IMR-90 (cell line): ENCODE measurements around the gene IL15RA. TPM values are rescaled to one million over a fixed set of nuclear protein-coding genes. Genes with fewer than 3 reads are reported as not detected.

Experiments used
- ATAC-seq: fragments of 200-7000 bp; cut with Tn5 transposase; 2 replicates; pipeline ENCODE4 v1.9.1; 2020; ENCODE audit warnings: low read depth, mild to moderate bottlenecking, moderate library complexity
- BruUV-seq: library from RNA; stranded (reverse); fragments of 400-500 nt; replicated peaks from 2 replicates; lab custom pipeline; 2021; lab: Mats Ljungman, UMichigan
- CTCF ChIA-PET: fragments of 300-600 bp; formaldehyde crosslinking; extraction: SDS; loops from one replicate; lab custom pipeline; 2021; ENCODE audit warnings: antibody characterized with exemption; lab: Yijun Ruan, JAX
- POLR2A ChIA-PET: fragments of 300-600 bp; sonication (Branson Sonifier 250); formaldehyde crosslinking; loops from one replicate; lab custom pipeline; 2022; ENCODE audit warnings: antibody characterized with exemption; ENCODE audit not compliant: unreplicated experiment; lab: Charles Lee
- DNase-seq: peaks from one replicate; pipeline ENCODE4 v3.0.0; 2013
- H2AFZ ChIP-seq: replicated peaks from 2 replicates; pipeline ENCODE3; 2013; ENCODE audit warnings: low read length, mild to moderate bottlenecking; ENCODE audit not compliant: poor library complexity
- H2AK5ac ChIP-seq: 2 replicates; pipeline ENCODE4 v1.6.1; 2013; ENCODE audit warnings: low read depth, low read length, inconsistent platforms
- H2AK9ac ChIP-seq: replicated peaks from 2 replicates; pipeline ENCODE3; 2013; ENCODE audit warnings: mild to moderate bottlenecking, low read depth, low read length, moderate library complexity; ENCODE audit not compliant: poor library complexity
- H2BK120ac ChIP-seq: 2 replicates; pipeline ENCODE4 v1.6.1; 2013; ENCODE audit warnings: low read depth, low read length, inconsistent platforms
- H2BK15ac ChIP-seq: 3 replicates; pipeline ENCODE4 v1.6.1; 2013; ENCODE audit warnings: low read depth, low read length, inconsistent platforms
- H2BK20ac ChIP-seq: 2 replicates; pipeline ENCODE4 v1.6.1; 2013; ENCODE audit warnings: low read depth, mild to moderate bottlenecking, inconsistent platforms, low read length, moderate library complexity
- H2BK5ac ChIP-seq: 2 replicates; pipeline ENCODE4 v1.6.1; 2013; ENCODE audit warnings: mild to moderate bottlenecking, low read depth, low read length, inconsistent platforms; ENCODE audit not compliant: poor library complexity, severe bottlenecking
- H3K14ac ChIP-seq: replicated peaks from 2 replicates; pipeline ENCODE4 v1.6.1; 2013; ENCODE audit warnings: low read depth, low read length, inconsistent platforms
- H3K18ac ChIP-seq: 2 replicates; pipeline ENCODE4 v1.6.1; 2013; ENCODE audit warnings: low read depth, low read length, control low read depth
- H3K23ac ChIP-seq: 2 replicates; pipeline ENCODE4 v1.6.1; 2013; ENCODE audit warnings: low read depth, low read length, inconsistent platforms
- H3K27ac ChIP-seq: 2 replicates; pipeline ENCODE4 v1.5.1; 2013; ENCODE audit warnings: mild to moderate bottlenecking, control low read depth, low read length; ENCODE audit not compliant: insufficient read depth
- H3K27me3 ChIP-seq: 2 replicates; pipeline ENCODE4 v1.6.1; 2013; ENCODE audit warnings: low read length; ENCODE audit not compliant: control insufficient read depth, insufficient read depth
- H3K36me3 ChIP-seq: 2 replicates; pipeline ENCODE4 v1.6.1; 2013; ENCODE audit warnings: low read length, mixed read lengths; ENCODE audit not compliant: control insufficient read depth, insufficient read depth
- H3K4ac ChIP-seq: 2 replicates; pipeline ENCODE4 v1.6.1; 2013; ENCODE audit warnings: low read depth, low read length, inconsistent platforms
- H3K4me1 ChIP-seq: 2 replicates; pipeline ENCODE4 v1.6.1; 2013; ENCODE audit warnings: low read length, mixed read lengths; ENCODE audit not compliant: control insufficient read depth, insufficient read depth
- H3K4me2 ChIP-seq: 2 replicates; pipeline ENCODE4 v1.6.1; 2013; ENCODE audit warnings: low read depth, mild to moderate bottlenecking, control low read depth, low read length, moderate library complexity
- H3K4me3 ChIP-seq: 2 replicates; pipeline ENCODE4 v1.5.1; 2013; ENCODE audit warnings: low read depth, mild to moderate bottlenecking, control low read depth, low read length, moderate library complexity; ENCODE audit not compliant: insufficient read depth
- H3K56ac ChIP-seq: 2 replicates; pipeline ENCODE4 v1.6.1; 2013; ENCODE audit warnings: low read length, inconsistent platforms; ENCODE audit not compliant: insufficient read depth; ENCODE audit errors: extremely low read depth
- H3K79me1 ChIP-seq, 2 experiments: 2 replicates each; pipeline ENCODE4 v1.6.1; 2013; ENCODE audit warnings: low read length in 2 of 2, inconsistent platforms in 1 of 2, low read depth in 1 of 2
- H3K9ac ChIP-seq: 2 replicates; pipeline ENCODE4 v1.6.1; 2013; ENCODE audit warnings: low read depth, low read length, control low read depth
- H3K9me1 ChIP-seq: 2 replicates; pipeline ENCODE4 v1.6.1; 2013; ENCODE audit warnings: low read length, inconsistent platforms; ENCODE audit not compliant: insufficient read depth
- H3K9me3 ChIP-seq: 2 replicates; pipeline ENCODE4 v1.6.1; 2013; ENCODE audit warnings: low read length; ENCODE audit not compliant: control insufficient read depth, insufficient read depth
- H4K20me1 ChIP-seq: 2 replicates; pipeline ENCODE4 v1.6.1; 2013; ENCODE audit warnings: low read length, inconsistent platforms; ENCODE audit not compliant: insufficient read depth
- H4K5ac ChIP-seq: 2 replicates; pipeline ENCODE4 v1.6.1; 2013; ENCODE audit warnings: mild to moderate bottlenecking, low read depth, low read length, control low read depth
- H4K8ac ChIP-seq, 2 experiments: 2 replicates each; pipeline ENCODE4 v1.6.1; 2013; ENCODE audit warnings: low read depth in 2 of 2, low read length in 2 of 2, control low read depth in 1 of 2, inconsistent platforms in 1 of 2
- H4K91ac ChIP-seq: 2 replicates; pipeline ENCODE4 v1.6.1; 2013; ENCODE audit warnings: low read depth, low read length, inconsistent platforms; ENCODE audit not compliant: insufficient read depth
- BHLHE40 ChIP-seq: fragments of 150-350 bp; IDR thresholded peaks from 2 replicates; pipeline ENCODE4 v1.6.1; 2016; ENCODE audit warnings: mild to moderate bottlenecking, low read depth, low read length
- CEBPB ChIP-seq: IDR thresholded peaks from 2 replicates; pipeline ENCODE4 v1.6.1; 2012; ENCODE audit warnings: low read depth, low read length, improper control_type of control experiment
- FOS ChIP-seq: fragments of 150-350 bp; IDR thresholded peaks from 2 replicates; pipeline ENCODE4 v1.6.1; 2016; ENCODE audit warnings: low read depth, low read length
- MAZ ChIP-seq: IDR thresholded peaks from 2 replicates; pipeline ENCODE4 v1.6.1; 2012; ENCODE audit warnings: low read depth, mild to moderate bottlenecking, low read length, improper control_type of control experiment, moderate library complexity, borderline replicate concordance
- MXI1 ChIP-seq: IDR thresholded peaks from 2 replicates; pipeline ENCODE4 v1.6.1; 2012; ENCODE audit warnings: low read depth, mild to moderate bottlenecking, low read length, moderate library complexity, borderline replicate concordance
- NFE2L2 ChIP-seq: fragments of 150-350 bp; IDR thresholded peaks from 2 replicates; pipeline ENCODE4 v1.6.1; 2016; ENCODE audit warnings: low read depth, mild to moderate bottlenecking, low read length
- POLR2A ChIP-seq: IDR thresholded peaks from 2 replicates; pipeline ENCODE4 v1.6.1; 2012; ENCODE audit warnings: mild to moderate bottlenecking, low read depth, low read length
- RAD21 ChIP-seq: IDR thresholded peaks from 2 replicates; pipeline ENCODE4 v1.6.1; 2012; ENCODE audit warnings: low read length, improper control_type of control experiment
- RCOR1 ChIP-seq: IDR thresholded peaks from 2 replicates; pipeline ENCODE4 v1.6.1; 2012; ENCODE audit warnings: mild to moderate bottlenecking, low read length, improper control_type of control experiment; ENCODE audit not compliant: insufficient replicate concordance
- RFX5 ChIP-seq: IDR thresholded peaks from 2 replicates; pipeline ENCODE4 v1.8.0; 2012; ENCODE audit warnings: low read depth, mild to moderate bottlenecking, low read length, moderate library complexity
- SMC3 ChIP-seq: fragments of 150-350 bp; IDR thresholded peaks from 2 replicates; pipeline ENCODE4 v1.6.1; 2016; ENCODE audit warnings: low read depth, mild to moderate bottlenecking, antibody characterized with exemption, low read length, moderate library complexity
- WGBS, 2 experiments: methylation state at CpG; one replicate each; pipeline versions ENCODE4 v1.1.5 to v1.1.7; 2013; ENCODE audit warnings: missing lambda C conversion rate in 2 of 2; ENCODE audit not compliant: insufficient read length in 1 of 2; ENCODE audit errors: extremely low coverage in 2 of 2; 5-methylcytosine and 5-hydroxymethylcytosine counted together
- dilution Hi-C: fragments of 300-500 bp; cut with HindIII; formaldehyde crosslinking; loops from one replicate; pipeline ENCODE4 v1.14.3; 2018; ENCODE audit warnings: low sequenced_read_pairs; ENCODE audit not compliant: unreplicated experiment
- in situ Hi-C: fragments of 300-500 bp; cut with MboI; formaldehyde crosslinking; loops from 3 replicates; pipeline ENCODE4 v1.14.3; 2019; ENCODE audit warnings: low sequenced_read_pairs, inconsistent platforms, mixed read lengths
- intact Hi-C: fragments of 100-400 bp; cut with micrococcal nuclease; formaldehyde crosslinking; loops from 2 replicates; pipeline ENCODE4 v1.10.0; 2022
- polyA plus RNA-seq, 3 experiments: library from polyadenylated mRNA; depleted of rRNA; stranded (reverse); fragments of >200 nt; gene quantifications; 2 replicates each; pipeline ENCODE4 v1.2.3, GENCODE V29; 2012; ENCODE audit warnings: low replicate concordance in 1 of 3
- total RNA-seq: library from RNA; depleted of rRNA; stranded (reverse); fragments of >200 nt; gene quantifications from 2 replicates; pipeline ENCODE4 v1.2.3, GENCODE V29; 2012
- TF ChIP-seq, protein P1 (sequence below): conservative IDR thresholded peaks from 2 replicates; pipeline ENCODE4 v1.5.1; 2012; ENCODE audit warnings: mild to moderate bottlenecking, low read depth, low read length, improper control_type of control experiment
- TF ChIP-seq, protein P2 (sequence below): fragments of 150-350 bp; IDR thresholded peaks from 2 replicates; pipeline ENCODE4 v1.6.1; 2016; ENCODE audit warnings: low read depth, mild to moderate bottlenecking, low read length, moderate library complexity, borderline replicate concordance

IL15RA gene
- total and polyA plus RNA-seq, 2 of the 4 experiments (the other 2 are of a cell fraction), result 2.0 to 7.6 TPM

- POLR2A ChIA-PET, result no interaction called here
- H2AFZ ChIP-seq, result no peak overlapping the region
- H3K23ac ChIP-seq, result no peak overlapping the region
- H2BK5ac ChIP-seq, result no peak overlapping the region
- H3K9ac ChIP-seq, result no peak overlapping the region
- H3K9me3 ChIP-seq, result peaks cover 3% of the 10 kb centered on the region
- H3K56ac ChIP-seq, result no peak overlapping the region
- no peaks in the 10 kb centered on the region for H3K36me3 ChIP-seq
- H3K27me3 ChIP-seq, result peaks cover 5% of the 10 kb centered on the region; the same call in 1 of the 2 replicates
- no peak overlapping the region for H4K91ac ChIP-seq
- no peaks in the 10 kb centered on the region for H3K79me1 ChIP-seq
- no peak overlapping the region for H2AK9ac ChIP-seq
- peaks cover 6% of the 10 kb centered on the region for H3K4me1 ChIP-seq
- no TSS peak for BruUV-seq
- no peak overlapping the region for H2BK20ac ChIP-seq
- H3K14ac ChIP-seq, result no peak overlapping the region
- no peak overlapping the region for H3K27ac ChIP-seq
- H3K4me3 ChIP-seq, result no peak overlapping the region
- no peak overlapping the region for H2BK120ac ChIP-seq
- H2AK5ac ChIP-seq, result no peak overlapping the region
- CTCF ChIA-PET, result no interaction called here
- intact Hi-C loops, result no loop called here
- no peak overlapping the region for H3K4me2 ChIP-seq
- H3K4ac ChIP-seq, result no peak overlapping the region
- in situ Hi-C loops, result no loop called here
- no peak overlapping the region for H3K18ac ChIP-seq
- no peaks in the 10 kb centered on the region for H3K9me1 ChIP-seq
- ATAC-seq (no peak), DNase-seq (no peak)
- H4K20me1 ChIP-seq, result no peaks in the 10 kb centered on the region
- no peak overlapping the region for H2BK15ac ChIP-seq
- TF ChIP-seq POLR2A (no peak), CEBPB (no peak), RCOR1 (no peak), RFX5 (no peak), MAZ (no peak), MXI1 (no peak), NFE2L2 (no peak), FOS (no peak), BHLHE40 (no peak), SMC3 (no peak), RAD21 (no peak)
- TF ChIP-seq, protein P1, sequence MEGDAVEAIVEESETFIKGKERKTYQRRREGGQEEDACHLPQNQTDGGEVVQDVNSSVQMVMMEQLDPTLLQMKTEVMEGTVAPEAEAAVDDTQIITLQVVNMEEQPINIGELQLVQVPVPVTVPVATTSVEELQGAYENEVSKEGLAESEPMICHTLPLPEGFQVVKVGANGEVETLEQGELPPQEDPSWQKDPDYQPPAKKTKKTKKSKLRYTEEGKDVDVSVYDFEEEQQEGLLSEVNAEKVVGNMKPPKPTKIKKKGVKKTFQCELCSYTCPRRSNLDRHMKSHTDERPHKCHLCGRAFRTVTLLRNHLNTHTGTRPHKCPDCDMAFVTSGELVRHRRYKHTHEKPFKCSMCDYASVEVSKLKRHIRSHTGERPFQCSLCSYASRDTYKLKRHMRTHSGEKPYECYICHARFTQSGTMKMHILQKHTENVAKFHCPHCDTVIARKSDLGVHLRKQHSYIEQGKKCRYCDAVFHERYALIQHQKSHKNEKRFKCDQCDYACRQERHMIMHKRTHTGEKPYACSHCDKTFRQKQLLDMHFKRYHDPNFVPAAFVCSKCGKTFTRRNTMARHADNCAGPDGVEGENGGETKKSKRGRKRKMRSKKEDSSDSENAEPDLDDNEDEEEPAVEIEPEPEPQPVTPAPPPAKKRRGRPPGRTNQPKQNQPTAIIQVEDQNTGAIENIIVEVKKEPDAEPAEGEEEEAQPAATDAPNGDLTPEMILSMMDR, result no peak
- TF ChIP-seq, protein P2, sequence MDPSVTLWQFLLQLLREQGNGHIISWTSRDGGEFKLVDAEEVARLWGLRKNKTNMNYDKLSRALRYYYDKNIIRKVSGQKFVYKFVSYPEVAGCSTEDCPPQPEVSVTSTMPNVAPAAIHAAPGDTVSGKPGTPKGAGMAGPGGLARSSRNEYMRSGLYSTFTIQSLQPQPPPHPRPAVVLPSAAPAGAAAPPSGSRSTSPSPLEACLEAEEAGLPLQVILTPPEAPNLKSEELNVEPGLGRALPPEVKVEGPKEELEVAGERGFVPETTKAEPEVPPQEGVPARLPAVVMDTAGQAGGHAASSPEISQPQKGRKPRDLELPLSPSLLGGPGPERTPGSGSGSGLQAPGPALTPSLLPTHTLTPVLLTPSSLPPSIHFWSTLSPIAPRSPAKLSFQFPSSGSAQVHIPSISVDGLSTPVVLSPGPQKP, result no peak
- no peak overlapping the region for H4K5ac ChIP-seq
- dilution Hi-C loops, result no loop called here
- 78% methylated on average over 8 of the region's 15 CpGs; no CpG with 5 or more reads in 1 of the 2 experiments for WGBS, 2 experiments
- no peak overlapping the region for H4K8ac ChIP-seq
These were observed 35.0 kb upstream of the IL15RA start for GRCh38 chr10:6012121-6012905.
